Measurements from ENCODE around the gene NFIB. TPM values are rescaled to one million over a fixed set of nuclear protein-coding genes. Genes with fewer than 3 reads are reported as not detected.

The NFIB gene
- total and polyA plus RNA-seq, 8 donors: 8.9 to 65.0 (median 45.7) TPM

DNA sequence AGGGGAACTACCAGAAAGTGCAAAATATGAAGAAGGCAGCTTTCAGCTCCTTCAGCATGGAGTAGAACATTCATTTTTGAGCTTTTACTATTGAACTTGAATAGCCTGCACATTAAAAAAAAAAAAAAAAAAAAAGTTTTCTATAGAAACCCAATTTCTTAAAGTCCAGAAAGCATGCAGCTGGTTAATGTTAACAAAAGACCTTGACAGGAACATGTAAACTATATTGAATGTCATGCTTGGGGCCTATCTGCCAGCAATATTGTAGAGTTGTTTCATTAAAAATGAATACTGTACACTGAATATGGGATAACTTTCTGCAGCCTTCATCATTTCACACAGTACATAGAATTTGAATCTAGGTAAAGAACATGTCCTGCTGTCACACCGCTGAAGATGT, 230.6 kb downstream of the NFIB start:
- 91 to 97% methylated on average over 1 of the region's 1 CpG for WGBS, 2 donors
- no peaks in the 10 kb centered on the region for H3K9me3 ChIP-seq

DNA sequence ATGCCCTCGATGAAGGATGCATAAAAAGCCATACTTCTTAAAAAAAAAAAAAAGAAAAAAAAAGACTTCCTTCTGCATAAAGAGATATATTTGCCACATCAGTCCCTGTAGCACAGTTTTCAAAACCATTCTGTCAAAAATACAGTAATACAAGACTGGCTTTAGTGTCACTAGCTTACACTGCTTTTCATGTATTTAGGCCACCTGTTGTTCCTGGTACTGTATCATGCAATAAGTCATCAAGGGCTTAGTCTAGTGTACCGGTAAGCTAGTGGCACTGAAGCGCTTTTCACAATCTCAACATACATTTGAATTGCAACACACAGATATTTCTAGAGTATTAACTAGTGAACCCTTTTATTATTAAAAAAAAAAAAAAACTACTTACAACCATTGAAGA, 231.2 kb downstream of the NFIB start:
- no peaks in the 10 kb centered on the region for H3K4me1 ChIP-seq
- no peaks in the 10 kb centered on the region for H3K9me3 ChIP-seq
- no peak for FAIRE-seq
- no peaks in the 10 kb centered on the region for H3K36me3 ChIP-seq
- 86 to 92% methylated on average over 3 of the region's 3 CpGs for WGBS, 2 donors
- TF ChIP-seq CTCF (IDR thresholded peaks at IDR 0.05): no peak
- H3K27me3 ChIP-seq: no peaks in the 10 kb centered on the region
- no peak overlapping the region for H3K4me3 ChIP-seq
- no peak for DNase-seq
- ATAC-seq: no peak
- intact Hi-C loops (cut with DNase I): no loop called here
- H3K27ac ChIP-seq: no peak overlapping the region

More for the DNA sequence above, 230.6 kb downstream of the NFIB start:
- TF ChIP-seq CTCF (IDR thresholded peaks at IDR 0.05): no peak
- ATAC-seq (no peak), DNase-seq (no peak), FAIRE-seq (no peak)
- intact Hi-C loops (cut with DNase I): no loop called here
- H3K4me3 ChIP-seq: no peak overlapping the region
- H3K27ac ChIP-seq: no peak overlapping the region
- no peaks in the 10 kb centered on the region for H3K36me3 ChIP-seq
- no peaks in the 10 kb centered on the region for H3K27me3 ChIP-seq
- no peaks in the 10 kb centered on the region for H3K4me1 ChIP-seq

DNA sequence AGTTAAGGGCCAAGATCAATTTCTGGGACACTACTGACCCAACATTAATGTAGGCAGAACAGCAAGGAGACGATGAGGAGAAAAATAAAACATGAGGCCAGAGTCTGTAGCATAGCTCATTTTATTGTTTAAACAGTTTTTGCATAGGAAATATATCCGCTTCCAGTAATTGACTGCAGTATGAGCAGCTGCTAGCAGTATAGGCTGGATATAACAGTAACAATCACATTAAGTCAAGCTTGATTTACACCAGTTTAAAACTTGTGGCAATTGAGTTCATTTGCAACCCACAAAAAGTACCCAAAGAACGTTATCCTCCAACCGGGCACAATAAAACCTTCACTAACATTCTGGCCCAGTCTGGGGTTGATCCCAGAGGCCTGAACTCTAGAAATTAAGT, 232.2 kb downstream of the NFIB start:
- ATAC-seq: no peak
- Histone ChIP-seq H3K4me3 (no peak overlapping the region), H3K9me3 (no peaks in the 10 kb centered on the region), H3K4me1 (no peaks in the 10 kb centered on the region), H3K27ac (no peak overlapping the region), H3K36me3 (no peaks in the 10 kb centered on the region), H3K27me3 (no peaks in the 10 kb centered on the region)
- intact Hi-C loops (cut with DNase I): no loop called here
- FAIRE-seq: no peak
- no peak for TF ChIP-seq CTCF (IDR thresholded peaks at IDR 0.05)
- 92 to 96% methylated on average over 4 of the region's 4 CpGs for WGBS, 2 donors
- DNase-seq: no peak

DNA sequence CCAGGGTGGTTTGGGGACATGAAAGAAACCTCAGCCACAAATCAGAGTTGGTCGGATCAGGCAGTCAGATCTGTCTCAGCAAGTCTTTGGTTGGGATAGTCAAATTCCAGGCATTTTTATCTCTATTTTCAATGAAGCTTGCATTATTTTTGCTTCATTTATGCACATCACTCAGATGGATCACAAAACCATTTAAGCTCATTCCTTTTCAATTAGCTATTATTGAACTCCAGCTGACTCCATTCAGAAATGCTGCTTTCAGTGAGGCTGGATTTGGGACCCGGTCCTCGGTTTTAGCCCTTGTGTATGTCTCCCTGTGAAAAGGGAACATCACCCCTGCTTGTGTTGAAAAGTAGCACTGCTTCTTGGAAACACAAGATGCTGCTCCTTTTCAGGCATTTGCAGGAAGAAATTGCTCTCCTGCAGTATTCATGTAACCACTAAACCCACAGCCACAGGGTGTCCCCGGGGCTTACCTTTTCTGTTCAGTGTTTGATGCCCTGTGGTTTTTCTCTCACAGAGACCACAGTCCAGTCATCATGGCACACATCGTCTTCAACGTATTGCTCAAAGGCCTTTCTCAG, 232.9 kb downstream of the NFIB start:
- WGBS, 2 donors: 81 to 86% methylated on average over 6 of the region's 6 CpGs
- intact Hi-C loops (cut with DNase I): no loop called here
- DNase-seq (no peak), ATAC-seq (peak in 1 of 4 donors; percentile 31), FAIRE-seq (no peak)
- Histone ChIP-seq H3K9me3 (no peaks in the 10 kb centered on the region), H3K27me3 (no peaks in the 10 kb centered on the region), H3K4me3 (no peak overlapping the region), H3K27ac (no peak overlapping the region), H3K4me1 (no peaks in the 10 kb centered on the region), H3K36me3 (no peaks in the 10 kb centered on the region)
- no peak for TF ChIP-seq CTCF (IDR thresholded peaks at IDR 0.05)

- ATAC-seq: no peak
- no peak for FAIRE-seq
- H3K4me3 ChIP-seq: no peak overlapping the region
These were observed 234.5 kb downstream of the NFIB start for GRCh38 chr9:14079440-14079839.

More at GRCh38 chr9:14079440-14079839, 234.5 kb downstream of the NFIB start:
- DNase-seq: no peak
- Histone ChIP-seq H3K27ac (no peak overlapping the region), H3K36me3 (no peaks in the 10 kb centered on the region), H3K27me3 (no peaks in the 10 kb centered on the region), H3K9me3 (no peaks in the 10 kb centered on the region), H3K4me1 (no peaks in the 10 kb centered on the region)
- intact Hi-C loops (cut with DNase I): no loop called here
- TF ChIP-seq CTCF (IDR thresholded peaks at IDR 0.05): no peak
- WGBS, 2 donors: 79 to 81% methylated on average over 4 of the region's 4 CpGs

Measured in pancreas (tissue), 10 donors.